Effector memory CD8-positive, alpha-beta T cell (primary cell): Measurements from ENCODE around the gene FRYL.
"Not testable (repeated sequence)": the region's sequence is repeated elsewhere in the genome, so short reads cannot be mapped to it uniquely, and the experiment has no call there.

ENCODE experiments used
- ATAC-seq: fragments of 150-1000 bp; cut with Tn5 transposase; replicated peaks from 2 replicates; pipeline ENCODE4 v1.10.0; 2021; ENCODE audit warnings: mild to moderate bottlenecking, moderate library complexity
- DNase-seq, 3 experiments: peaks; one replicate each; pipeline ENCODE4 v3.0.0; 2021
- H3K27ac Mint-ChIP-seq, 2 donors: one replicate each; pipeline ENCODE4 v1.8.0; 2022; ENCODE audit warnings: mild to moderate bottlenecking in 2 of 2, mixed read lengths in 2 of 2, moderate library complexity in 2 of 2
- H3K27me3 Mint-ChIP-seq, 2 donors: one replicate each; pipeline ENCODE4 v1.8.0; 2022; ENCODE audit warnings: mixed read lengths in 2 of 2
- H3K36me3 Mint-ChIP-seq: one replicate; pipeline ENCODE4 v1.8.0; 2022; ENCODE audit warnings: mild to moderate bottlenecking, moderate library complexity, mixed read lengths; ENCODE audit not compliant: insufficient read depth
- H3K4me1 Mint-ChIP-seq, 2 donors: one replicate each; pipeline ENCODE4 v1.8.0; 2022; ENCODE audit warnings: low read depth in 2 of 2, mixed read lengths in 2 of 2
- H3K4me3 Mint-ChIP-seq, 2 donors: one replicate each; pipeline ENCODE4 v1.8.0; 2022; ENCODE audit warnings: mild to moderate bottlenecking in 2 of 2, mixed read lengths in 2 of 2, moderate library complexity in 2 of 2
- H3K9me3 Mint-ChIP-seq, 2 donors: one replicate each; pipeline ENCODE4 v1.8.0; 2022; ENCODE audit warnings: mixed read lengths in 2 of 2

Gene FRYL

GRCh38 chr4:48641401-48641800 lies 138.7 kb downstream of the FRYL start:
- no peak for ATAC-seq
- peaks cover 20 to 51% of the 10 kb centered on the region in 2 donors for H3K4me1 Mint-ChIP-seq
- no peak for DNase-seq
- no peaks in the 10 kb centered on the region for H3K9me3 Mint-ChIP-seq
- no peaks in the 10 kb centered on the region for H3K27me3 Mint-ChIP-seq
- no peak overlapping the region for H3K4me3 Mint-ChIP-seq
- no peak overlapping the region for H3K27ac Mint-ChIP-seq
- H3K36me3 Mint-ChIP-seq: no peaks in the 10 kb centered on the region

- Mint-ChIP-seq H3K4me1 (peaks cover 18 to 44% of the 10 kb centered on the region in 2 donors), H3K9me3 (no peaks in the 10 kb centered on the region), H3K27ac (no peak overlapping the region), H3K4me3 (no peak overlapping the region), H3K27me3 (no peaks in the 10 kb centered on the region), H3K36me3 (no peaks in the 10 kb centered on the region)
- DNase-seq (no peak), ATAC-seq (no peak)
Measured at GRCh38 chr4:48640699-48641098, 139.4 kb downstream of the FRYL start.

GRCh38 chr4:48640225-48640624 lies 139.9 kb downstream of the FRYL start:
- ATAC-seq: no peak
- Mint-ChIP-seq H3K4me1 (peaks cover 19 to 41% of the 10 kb centered on the region in 2 donors), H3K27me3 (no peaks in the 10 kb centered on the region)

GRCh38 chr4:48639807-48640206 lies 140.3 kb downstream of the FRYL start:
- DNase-seq (no peak), ATAC-seq (no peak)
- H3K27me3 Mint-ChIP-seq: no peaks in the 10 kb centered on the region
- no peak overlapping the region for H3K27ac Mint-ChIP-seq
- H3K4me3 Mint-ChIP-seq: no peak overlapping the region
- H3K36me3 Mint-ChIP-seq: no peaks in the 10 kb centered on the region
- H3K9me3 Mint-ChIP-seq: no peaks in the 10 kb centered on the region
- peaks cover 19 to 39% of the 10 kb centered on the region in 2 donors for H3K4me1 Mint-ChIP-seq

More at GRCh38 chr4:48640225-48640624, 139.9 kb downstream of the FRYL start:
- Mint-ChIP-seq H3K27ac (no peak overlapping the region), H3K9me3 (no peaks in the 10 kb centered on the region), H3K4me3 (no peak overlapping the region), H3K36me3 (no peaks in the 10 kb centered on the region)
- DNase-seq: no peak

- not testable (repeated sequence) for H3K9me3 Mint-ChIP-seq, DNase-seq, H3K27ac Mint-ChIP-seq, H3K4me3 Mint-ChIP-seq, ATAC-seq, H3K36me3 Mint-ChIP-seq, H3K27me3 Mint-ChIP-seq
- peaks cover 19 to 39% of the 10 kb centered on the region in 2 donors for H3K4me1 Mint-ChIP-seq
Measured at GRCh38 chr4:48638586-48638985, 141.5 kb downstream of the FRYL start.

- ATAC-seq (no peak), DNase-seq (no peak)
- H3K4me3 Mint-ChIP-seq: no peak overlapping the region
- peaks cover 14 to 25% of the 10 kb centered on the region in 2 donors for H3K4me1 Mint-ChIP-seq
- H3K36me3 Mint-ChIP-seq: no peaks in the 10 kb centered on the region
- no peak overlapping the region for H3K27ac Mint-ChIP-seq
- H3K27me3 Mint-ChIP-seq: no peaks in the 10 kb centered on the region
- no peaks in the 10 kb centered on the region for H3K9me3 Mint-ChIP-seq
Measured at GRCh38 chr4:48636911-48637310, 143.2 kb downstream of the FRYL start.

GRCh38 chr4:48635980-48636379 lies 144.1 kb downstream of the FRYL start:
- Mint-ChIP-seq H3K27me3 (no peaks in the 10 kb centered on the region), H3K36me3 (peaks cover 4% of the 10 kb centered on the region), H3K4me3 (no peak overlapping the region), H3K4me1 (peaks cover 13 to 19% of the 10 kb centered on the region in 2 donors), H3K9me3 (no peaks in the 10 kb centered on the region), H3K27ac (no peak overlapping the region)
- ATAC-seq: no peak
- no peak for DNase-seq

- DNase-seq: no peak
- no peak for ATAC-seq
- no peak overlapping the region for H3K4me3 Mint-ChIP-seq
Measured at GRCh38 chr4:48635310-48635709, 144.8 kb downstream of the FRYL start.

GRCh38 chr4:48634688-48635308 lies 145.3 kb downstream of the FRYL start:
- H3K4me3 Mint-ChIP-seq: no peak overlapping the region
- H3K4me1 Mint-ChIP-seq: peaks cover 9% of the 10 kb centered on the region in 2 donors

More at GRCh38 chr4:48635310-48635709, 144.8 kb downstream of the FRYL start:
- peaks cover 4% of the 10 kb centered on the region for H3K36me3 Mint-ChIP-seq
- H3K4me1 Mint-ChIP-seq: peaks cover 10 to 13% of the 10 kb centered on the region in 2 donors
- H3K27me3 Mint-ChIP-seq: no peaks in the 10 kb centered on the region
- no peaks in the 10 kb centered on the region for H3K9me3 Mint-ChIP-seq
- H3K27ac Mint-ChIP-seq: no peak overlapping the region

GRCh38 chr4:48633657-48634056 lies 146.4 kb downstream of the FRYL start:
- Mint-ChIP-seq H3K27me3 (no peaks in the 10 kb centered on the region), H3K9me3 (no peaks in the 10 kb centered on the region), H3K4me1 (peaks cover 9 to 11% of the 10 kb centered on the region in 2 donors), H3K36me3 (peaks cover 4% of the 10 kb centered on the region), H3K27ac (no peak overlapping the region), H3K4me3 (no peak overlapping the region)
- DNase-seq (no peak), ATAC-seq (no peak)

More at GRCh38 chr4:48634688-48635308, 145.3 kb downstream of the FRYL start:
- H3K27ac Mint-ChIP-seq: no peak overlapping the region
- H3K27me3 Mint-ChIP-seq: no peaks in the 10 kb centered on the region
- ATAC-seq (no peak), DNase-seq (no peak)
- peaks cover 4% of the 10 kb centered on the region for H3K36me3 Mint-ChIP-seq
- H3K9me3 Mint-ChIP-seq: no peaks in the 10 kb centered on the region

GRCh38 chr4:48629458-48629857 lies 150.6 kb downstream of the FRYL start:
- Mint-ChIP-seq H3K4me1 (peaks cover 5 to 11% of the 10 kb centered on the region in 2 donors), H3K9me3 (no peaks in the 10 kb centered on the region), H3K36me3 (peaks cover 7% of the 10 kb centered on the region), H3K27me3 (no peaks in the 10 kb centered on the region), H3K4me3 (no peak overlapping the region), H3K27ac (peak overlapping the region in 1 of 2 donors; percentile 0)
- no peak for DNase-seq
- ATAC-seq: no peak

GRCh38 chr4:48623182-48623780 lies 156.8 kb downstream of the FRYL start:
- H3K36me3 Mint-ChIP-seq: peaks cover 20% of the 10 kb centered on the region
- no peak overlapping the region for H3K27ac Mint-ChIP-seq
- H3K27me3 Mint-ChIP-seq: no peaks in the 10 kb centered on the region
- H3K4me1 Mint-ChIP-seq: peaks cover 0 to 4% of the 10 kb centered on the region in 2 donors
- no peak for DNase-seq
- no peak overlapping the region for H3K4me3 Mint-ChIP-seq
- no peak for ATAC-seq
- H3K9me3 Mint-ChIP-seq: no peaks in the 10 kb centered on the region

GRCh38 chr4:48620831-48621230 lies 159.2 kb downstream of the FRYL start:
- Mint-ChIP-seq H3K36me3 (peaks cover 22% of the 10 kb centered on the region), H3K9me3 (no peaks in the 10 kb centered on the region), H3K27ac (no peak overlapping the region), H3K27me3 (no peaks in the 10 kb centered on the region), H3K4me1 (peaks cover 0 to 4% of the 10 kb centered on the region in 2 donors), H3K4me3 (no peak overlapping the region)
- no peak for ATAC-seq
- DNase-seq: no peak

- DNase-seq (no peak), ATAC-seq (no peak)
- peaks cover 0 to 3% of the 10 kb centered on the region in 2 donors for H3K4me1 Mint-ChIP-seq
- H3K36me3 Mint-ChIP-seq: peaks cover 22% of the 10 kb centered on the region
- no peaks in the 10 kb centered on the region for H3K9me3 Mint-ChIP-seq
- no peaks in the 10 kb centered on the region for H3K27me3 Mint-ChIP-seq
- no peak overlapping the region for H3K4me3 Mint-ChIP-seq
- H3K27ac Mint-ChIP-seq: no peak overlapping the region
Measured at GRCh38 chr4:48620093-48620492, 160.0 kb downstream of the FRYL start.
